ENCODE results near the gene MORN4.
"Not testable (repeated sequence)": the region's sequence is repeated elsewhere in the genome, so short reads cannot be mapped to it uniquely, and the experiment has no call there.

MORN4 gene

GRCh38 chr10:97596101-97597082 is 36.9 kb downstream of the MORN4 start:
- no peak for FAIRE-seq

GRCh38 chr10:97593421-97593820 is 39.9 kb downstream of the MORN4 start:
- FAIRE-seq: no peak

GRCh38 chr10:97590748-97591495 is 42.4 kb downstream of the MORN4 start:
- FAIRE-seq: no peak

- no peak for FAIRE-seq
Measured at GRCh38 chr10:97590082-97590747, 43.1 kb downstream of the MORN4 start.

- no peak for FAIRE-seq
Measured at GRCh38 chr10:97589479-97589878, 43.8 kb downstream of the MORN4 start, which contains the start of gene C10orf62. TSS of gene C10orf62 (plus strand) at chr10:97589721. CDS start at chr10:97589898, 177 bp downstream.

GRCh38 chr10:97587183-97587582 is 46.1 kb downstream of the MORN4 start:
- FAIRE-seq: no peak

- FAIRE-seq: no peak
Measured at GRCh38 chr10:97585439-97585811, 47.9 kb downstream of the MORN4 start.

GRCh38 chr10:97584798-97585438 is 48.4 kb downstream of the MORN4 start:
- FAIRE-seq: no peak

- FAIRE-seq: no peak
Measured at GRCh38 chr10:97584060-97584797, 49.1 kb downstream of the MORN4 start, which contains the start of gene HOGA1. TSS of gene HOGA1 (plus strand) at chr10:97584389. CDS start at chr10:97584704, 315 bp downstream.

- no peak for FAIRE-seq
Measured at GRCh38 chr10:97583476-97583875, 49.8 kb downstream of the MORN4 start.

GRCh38 chr10:97582169-97582568 is 51.1 kb downstream of the MORN4 start:
- no peak for FAIRE-seq

- no peak for FAIRE-seq
Measured at GRCh38 chr10:97580421-97581367, 52.6 kb downstream of the MORN4 start.

GRCh38 chr10:97578171-97578844 is 55.0 kb downstream of the MORN4 start:
- no peak for FAIRE-seq

GRCh38 chr10:97577701-97578100 is 55.6 kb downstream of the MORN4 start:
- no peak for FAIRE-seq

GRCh38 chr10:97576487-97576886 is 56.8 kb downstream of the MORN4 start:
- FAIRE-seq: not testable (repeated sequence)

GRCh38 chr10:97575127-97575668 is 58.1 kb downstream of the MORN4 start:
- no peak for FAIRE-seq

GRCh38 chr10:97574374-97575126 is 58.8 kb downstream of the MORN4 start:
- FAIRE-seq: peak; percentile 96

GRCh38 chr10:97573672-97574071 is 59.6 kb downstream of the MORN4 start:
- FAIRE-seq: no peak

- FAIRE-seq: no peak
Measured at GRCh38 chr10:97573021-97573420, 60.3 kb downstream of the MORN4 start.
